ENCODE measurements around the gene MYOM1. TPM values are rescaled to one million over a fixed set of nuclear protein-coding genes. Genes with fewer than 3 reads are reported as not detected.
"Not testable (repeated sequence)": the region's sequence is repeated elsewhere in the genome, so short reads cannot be mapped to it uniquely, and the experiment has no call there.

MYOM1 gene
- total RNA-seq, 1 donor from 2014 or later: 1.3 TPM

- no peak for TF ChIP-seq CTCF (IDR thresholded peaks at IDR 0.05; ENCODE audit: partially characterized antibody, unreplicated experiment)
- Mint-ChIP-seq H3K27ac (ENCODE audit: unreplicated experiment) (no peak overlapping the region), H3K4me3 (ENCODE audit: unreplicated experiment) (no peak overlapping the region), H3K4me1 (ENCODE audit: low read depth, unreplicated experiment) (no peaks in the 10 kb centered on the region), H3K27me3 (ENCODE audit: unreplicated experiment) (no peaks in the 10 kb centered on the region), H3K36me3 (ENCODE audit: unreplicated experiment) (no peaks in the 10 kb centered on the region), H3K9me3 (ENCODE audit: unreplicated experiment) (no peaks in the 10 kb centered on the region)
- no peak for DNase-seq
Observed at GRCh38 chr18:3035635-3036034, 184.1 kb downstream of the MYOM1 start.

- no peak for TF ChIP-seq CTCF (IDR thresholded peaks at IDR 0.05; ENCODE audit: partially characterized antibody, unreplicated experiment)
- Mint-ChIP-seq H3K36me3 (ENCODE audit: unreplicated experiment) (no peaks in the 10 kb centered on the region), H3K9me3 (ENCODE audit: unreplicated experiment) (peaks cover 2% of the 10 kb centered on the region), H3K27me3 (ENCODE audit: unreplicated experiment) (no peaks in the 10 kb centered on the region), H3K4me3 (ENCODE audit: unreplicated experiment) (no peak overlapping the region), H3K27ac (ENCODE audit: unreplicated experiment) (no peak overlapping the region), H3K4me1 (ENCODE audit: low read depth, unreplicated experiment) (no peaks in the 10 kb centered on the region)
- DNase-seq: no peak
Observed at GRCh38 chr18:3032721-3033120, 187.0 kb downstream of the MYOM1 start.

GRCh38 chr18:3029215-3029952 is 190.4 kb downstream of the MYOM1 start:
- H3K27ac Mint-ChIP-seq (ENCODE audit: unreplicated experiment): no peak overlapping the region
- DNase-seq: no peak
- H3K9me3 Mint-ChIP-seq (ENCODE audit: unreplicated experiment): peaks cover 2% of the 10 kb centered on the region

GRCh38 chr18:3028115-3028514 is 191.7 kb downstream of the MYOM1 start:
- DNase-seq: not testable (repeated sequence)

More at GRCh38 chr18:3029215-3029952, 190.4 kb downstream of the MYOM1 start:
- H3K27me3 Mint-ChIP-seq (ENCODE audit: unreplicated experiment): no peaks in the 10 kb centered on the region
- no peaks in the 10 kb centered on the region for H3K36me3 Mint-ChIP-seq (ENCODE audit: unreplicated experiment)
- TF ChIP-seq CTCF (IDR thresholded peaks at IDR 0.05; ENCODE audit: partially characterized antibody, unreplicated experiment): no peak
- no peak overlapping the region for H3K4me3 Mint-ChIP-seq (ENCODE audit: unreplicated experiment)
- H3K4me1 Mint-ChIP-seq (ENCODE audit: low read depth, unreplicated experiment): peaks cover 4% of the 10 kb centered on the region

GRCh38 chr18:3027370-3027891 is 192.3 kb downstream of the MYOM1 start:
- H3K36me3 Mint-ChIP-seq (ENCODE audit: unreplicated experiment): no peaks in the 10 kb centered on the region
- peaks cover 2% of the 10 kb centered on the region for H3K9me3 Mint-ChIP-seq (ENCODE audit: unreplicated experiment)
- peaks cover 4% of the 10 kb centered on the region for H3K4me1 Mint-ChIP-seq (ENCODE audit: low read depth, unreplicated experiment)
- H3K27ac Mint-ChIP-seq (ENCODE audit: unreplicated experiment): no peak overlapping the region
- H3K27me3 Mint-ChIP-seq (ENCODE audit: unreplicated experiment): no peaks in the 10 kb centered on the region
- no peak for DNase-seq
- H3K4me3 Mint-ChIP-seq (ENCODE audit: unreplicated experiment): no peak overlapping the region
- TF ChIP-seq CTCF (IDR thresholded peaks at IDR 0.05; ENCODE audit: partially characterized antibody, unreplicated experiment): no peak

More at GRCh38 chr18:3028115-3028514, 191.7 kb downstream of the MYOM1 start:
- not testable (repeated sequence) for H3K27me3 Mint-ChIP-seq (ENCODE audit: unreplicated experiment); H3K9me3 Mint-ChIP-seq (ENCODE audit: unreplicated experiment); H3K36me3 Mint-ChIP-seq (ENCODE audit: unreplicated experiment); H3K4me3 Mint-ChIP-seq (ENCODE audit: unreplicated experiment); H3K4me1 Mint-ChIP-seq (ENCODE audit: low read depth, unreplicated experiment); H3K27ac Mint-ChIP-seq (ENCODE audit: unreplicated experiment)

All from glutamatergic neuron (in vitro differentiated cells).